ENCODE results near the gene ZXDB. TPM values are rescaled to one million over a fixed set of nuclear protein-coding genes. Genes with fewer than 3 reads are reported as not detected.
"Not testable (repeated sequence)": the region's sequence is repeated elsewhere in the genome, so short reads cannot be mapped to it uniquely, and the experiment has no call there.

Gene ZXDB
- polyA plus RNA-seq = 4.6 and 5.4 TPM in 2 replicates
- polyA minus RNA-seq = 25.1 and 30.7 TPM in 2 replicates

DNA sequence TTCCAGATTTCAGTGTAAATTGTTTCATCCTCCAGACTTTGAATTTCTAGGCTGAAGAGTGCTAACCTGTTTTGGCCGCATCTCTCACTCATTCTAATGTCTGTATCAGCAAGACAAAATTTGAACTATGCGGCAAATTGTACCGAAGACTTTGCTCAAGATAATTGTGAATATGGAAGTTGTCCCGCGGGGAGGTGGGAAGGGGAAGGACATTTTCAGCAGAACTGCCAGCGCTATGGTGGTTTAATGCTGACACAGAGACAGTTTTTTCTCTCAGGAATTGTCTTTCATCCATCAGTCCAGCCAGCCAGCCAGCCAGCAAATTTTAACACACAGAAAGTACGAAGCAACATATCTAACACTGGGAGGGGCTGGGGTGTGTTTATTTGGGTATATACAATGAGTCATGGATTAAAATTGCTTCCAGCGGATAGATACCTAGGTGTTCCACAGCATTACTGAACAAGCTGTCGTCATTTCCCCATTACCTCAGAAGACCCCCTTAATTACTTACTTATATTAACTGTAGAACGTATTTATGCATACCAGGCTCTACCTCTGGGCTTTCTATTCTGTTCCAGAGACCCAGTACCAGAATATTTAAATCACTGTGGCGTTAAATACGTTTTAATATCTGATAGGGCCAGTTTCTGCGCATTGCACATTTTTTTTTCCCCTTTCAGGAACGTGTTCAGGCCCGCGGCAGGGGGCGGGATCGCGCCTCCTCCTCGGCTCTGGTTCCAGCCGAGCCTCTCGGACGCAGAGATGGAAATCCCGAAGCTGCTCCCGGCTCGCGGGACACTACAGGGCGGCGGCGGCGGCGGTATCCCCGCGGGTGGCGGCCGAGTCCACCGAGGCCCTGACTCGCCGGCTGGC lies at the start of gene ZXDB:
ZXDB (plus strand) TSS at position 728 of the 876 bp plus-strand sequence; CDS start at position 766, 38 bp downstream.
- H3K9me2 ChIP-seq (ENCODE audit: insufficient read depth, low read length); H4K20me1 ChIP-seq (ENCODE audit: insufficient read depth); H3F3A ChIP-seq (ENCODE audit: insufficient read depth, low read length, poor library complexity, severe bottlenecking); H3K27me3 ChIP-seq (ENCODE audit: insufficient read depth, low read depth, low read length); H3K9me3 ChIP-seq (ENCODE audit: low read length); H3K4me2 ChIP-seq (ENCODE audit: low read length); H3K36me3 ChIP-seq (ENCODE audit: insufficient read depth, low read length); H3K79me2 ChIP-seq (replicated peaks; ENCODE audit: insufficient read depth, low read length): not testable (repeated sequence)
- H3K9ac ChIP-seq (ENCODE audit: low read length) = peak within 1 kb of the TSS; percentile 64
- H3K27ac ChIP-seq (ENCODE audit: low read length) = peak within 1 kb of the TSS; percentile 75
- peak within 1 kb of the TSS; percentile 14 for H2AFZ ChIP-seq (ENCODE audit: low read depth, low read length)
- H3K4me3 ChIP-seq (ENCODE audit: low read length) = peak within 1 kb of the TSS; percentile 65

DNA sequence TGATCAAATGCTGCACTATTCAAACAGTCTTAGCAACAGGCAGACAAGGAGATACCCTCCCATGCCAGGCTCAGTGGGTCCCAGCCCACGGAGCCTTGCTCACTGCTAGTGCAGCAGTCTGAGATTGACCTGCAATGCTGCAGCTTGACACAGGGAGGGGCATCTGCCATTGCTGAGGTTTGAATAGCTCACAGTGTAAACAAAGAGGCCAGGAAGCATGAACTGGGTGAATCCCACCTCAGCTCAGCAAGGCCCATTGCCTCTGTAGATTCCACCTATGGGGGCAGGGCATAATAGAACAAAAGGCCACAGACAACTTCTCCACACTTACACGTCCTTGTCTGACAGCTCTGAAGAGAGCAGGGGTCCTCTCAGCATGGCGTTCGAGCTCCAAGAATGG lies 26.6 kb upstream of the ZXDB start:
- H3K9me3 ChIP-seq (ENCODE audit: low read length) = no peaks in the 10 kb centered on the region
- no peaks in the 10 kb centered on the region for H3K79me2 ChIP-seq (replicated peaks; ENCODE audit: insufficient read depth, low read length)
- H2AFZ ChIP-seq (ENCODE audit: low read depth, low read length) = no peak overlapping the region
- H3K4me2 ChIP-seq (ENCODE audit: low read length) = no peak overlapping the region
- no peaks in the 10 kb centered on the region for H3K27me3 ChIP-seq (ENCODE audit: insufficient read depth, low read depth, low read length)
- H3K27ac ChIP-seq (ENCODE audit: low read length) = no peak overlapping the region
- H3K9me2 ChIP-seq (ENCODE audit: insufficient read depth, low read length) = no peaks in the 10 kb centered on the region
- no peak overlapping the region for H3K9ac ChIP-seq (ENCODE audit: low read length)
- TF ChIP-seq, protein P1, sequence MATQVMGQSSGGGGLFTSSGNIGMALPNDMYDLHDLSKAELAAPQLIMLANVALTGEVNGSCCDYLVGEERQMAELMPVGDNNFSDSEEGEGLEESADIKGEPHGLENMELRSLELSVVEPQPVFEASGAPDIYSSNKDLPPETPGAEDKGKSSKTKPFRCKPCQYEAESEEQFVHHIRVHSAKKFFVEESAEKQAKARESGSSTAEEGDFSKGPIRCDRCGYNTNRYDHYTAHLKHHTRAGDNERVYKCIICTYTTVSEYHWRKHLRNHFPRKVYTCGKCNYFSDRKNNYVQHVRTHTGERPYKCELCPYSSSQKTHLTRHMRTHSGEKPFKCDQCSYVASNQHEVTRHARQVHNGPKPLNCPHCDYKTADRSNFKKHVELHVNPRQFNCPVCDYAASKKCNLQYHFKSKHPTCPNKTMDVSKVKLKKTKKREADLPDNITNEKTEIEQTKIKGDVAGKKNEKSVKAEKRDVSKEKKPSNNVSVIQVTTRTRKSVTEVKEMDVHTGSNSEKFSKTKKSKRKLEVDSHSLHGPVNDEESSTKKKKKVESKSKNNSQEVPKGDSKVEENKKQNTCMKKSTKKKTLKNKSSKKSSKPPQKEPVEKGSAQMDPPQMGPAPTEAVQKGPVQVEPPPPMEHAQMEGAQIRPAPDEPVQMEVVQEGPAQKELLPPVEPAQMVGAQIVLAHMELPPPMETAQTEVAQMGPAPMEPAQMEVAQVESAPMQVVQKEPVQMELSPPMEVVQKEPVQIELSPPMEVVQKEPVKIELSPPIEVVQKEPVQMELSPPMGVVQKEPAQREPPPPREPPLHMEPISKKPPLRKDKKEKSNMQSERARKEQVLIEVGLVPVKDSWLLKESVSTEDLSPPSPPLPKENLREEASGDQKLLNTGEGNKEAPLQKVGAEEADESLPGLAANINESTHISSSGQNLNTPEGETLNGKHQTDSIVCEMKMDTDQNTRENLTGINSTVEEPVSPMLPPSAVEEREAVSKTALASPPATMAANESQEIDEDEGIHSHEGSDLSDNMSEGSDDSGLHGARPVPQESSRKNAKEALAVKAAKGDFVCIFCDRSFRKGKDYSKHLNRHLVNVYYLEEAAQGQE (IDR thresholded peaks at IDR 0.05; ENCODE audit: borderline replicate concordance) = no peak
- TF ChIP-seq TAF1 (IDR thresholded peaks at IDR 0.05; ENCODE audit: low read depth) = no peak
- TF ChIP-seq, protein P2, sequence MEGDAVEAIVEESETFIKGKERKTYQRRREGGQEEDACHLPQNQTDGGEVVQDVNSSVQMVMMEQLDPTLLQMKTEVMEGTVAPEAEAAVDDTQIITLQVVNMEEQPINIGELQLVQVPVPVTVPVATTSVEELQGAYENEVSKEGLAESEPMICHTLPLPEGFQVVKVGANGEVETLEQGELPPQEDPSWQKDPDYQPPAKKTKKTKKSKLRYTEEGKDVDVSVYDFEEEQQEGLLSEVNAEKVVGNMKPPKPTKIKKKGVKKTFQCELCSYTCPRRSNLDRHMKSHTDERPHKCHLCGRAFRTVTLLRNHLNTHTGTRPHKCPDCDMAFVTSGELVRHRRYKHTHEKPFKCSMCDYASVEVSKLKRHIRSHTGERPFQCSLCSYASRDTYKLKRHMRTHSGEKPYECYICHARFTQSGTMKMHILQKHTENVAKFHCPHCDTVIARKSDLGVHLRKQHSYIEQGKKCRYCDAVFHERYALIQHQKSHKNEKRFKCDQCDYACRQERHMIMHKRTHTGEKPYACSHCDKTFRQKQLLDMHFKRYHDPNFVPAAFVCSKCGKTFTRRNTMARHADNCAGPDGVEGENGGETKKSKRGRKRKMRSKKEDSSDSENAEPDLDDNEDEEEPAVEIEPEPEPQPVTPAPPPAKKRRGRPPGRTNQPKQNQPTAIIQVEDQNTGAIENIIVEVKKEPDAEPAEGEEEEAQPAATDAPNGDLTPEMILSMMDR (IDR thresholded peaks at IDR 0.05; ENCODE audit: poor library complexity, severe bottlenecking) = no peak
- no peak for TF ChIP-seq EZH2 (IDR thresholded peaks at IDR 0.05; ENCODE audit: borderline replicate concordance, insufficient read depth, low read length, poor library complexity, severe bottlenecking)
- TF ChIP-seq POLR2AphosphoS5 (IDR thresholded peaks at IDR 0.05) = no peak
- TF ChIP-seq SMC3 (conservative IDR thresholded peaks at IDR 0.05; ENCODE audit: poor library complexity) = no peak
- TF ChIP-seq RAD21 (conservative IDR thresholded peaks at IDR 0.05) = no peak
- TF ChIP-seq EP300 (conservative IDR thresholded peaks at IDR 0.05; ENCODE audit: poor library complexity, severe bottlenecking) = no peak
- no peak for TF ChIP-seq MXI1 (conservative IDR thresholded peaks at IDR 0.05; ENCODE audit: poor library complexity, severe bottlenecking)
- no peaks in the 10 kb centered on the region for H3F3A ChIP-seq (ENCODE audit: insufficient read depth, low read length, poor library complexity, severe bottlenecking)
- H3K36me3 ChIP-seq (ENCODE audit: insufficient read depth, low read length) = no peaks in the 10 kb centered on the region
- no peaks in the 10 kb centered on the region for H4K20me1 ChIP-seq (ENCODE audit: insufficient read depth)
- no peak overlapping the region for H3K4me3 ChIP-seq (ENCODE audit: low read length)

Data from neural cell (in vitro differentiated cells).